PC-9 (cell line): ENCODE data around the gene VIPR1.

Experiments
- EZH2 ChIP-seq: fragments of 200-600 bp; sonication (generic); IDR thresholded peaks from 2 replicates; pipeline ENCODE4 v1.8.0; 2017; ENCODE audit warnings: antibody characterized with exemption, low read depth
- TF ChIP-seq, protein P1 (sequence below): fragments of 200-600 bp; sonication (generic); conservative IDR thresholded peaks from 2 replicates; pipeline ENCODE4 v1.6.1; 2017; ENCODE audit warnings: mixed run types, antibody characterized with exemption, mild to moderate bottlenecking, moderate library complexity

DNA sequence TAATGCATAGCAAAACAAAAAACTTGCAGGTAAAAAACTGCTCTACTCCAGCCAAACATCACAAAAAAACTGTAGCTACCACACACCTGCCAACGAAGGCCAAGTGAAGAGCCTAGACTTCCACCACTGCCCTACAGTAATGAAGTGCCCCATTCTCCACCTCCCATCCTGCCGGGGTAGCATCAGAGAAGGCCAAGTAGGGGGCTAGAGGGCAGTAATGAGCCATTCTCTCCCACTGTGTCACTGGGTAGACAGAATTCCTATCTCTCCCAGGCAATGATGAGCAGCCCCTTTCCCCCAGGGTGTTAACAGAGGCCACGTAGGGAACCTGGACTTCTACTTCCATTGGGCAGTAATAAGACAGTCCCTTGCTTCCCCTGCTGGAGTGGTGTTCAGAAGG is 69.8 kb downstream of the VIPR1 start:
- TF ChIP-seq, protein P1, sequence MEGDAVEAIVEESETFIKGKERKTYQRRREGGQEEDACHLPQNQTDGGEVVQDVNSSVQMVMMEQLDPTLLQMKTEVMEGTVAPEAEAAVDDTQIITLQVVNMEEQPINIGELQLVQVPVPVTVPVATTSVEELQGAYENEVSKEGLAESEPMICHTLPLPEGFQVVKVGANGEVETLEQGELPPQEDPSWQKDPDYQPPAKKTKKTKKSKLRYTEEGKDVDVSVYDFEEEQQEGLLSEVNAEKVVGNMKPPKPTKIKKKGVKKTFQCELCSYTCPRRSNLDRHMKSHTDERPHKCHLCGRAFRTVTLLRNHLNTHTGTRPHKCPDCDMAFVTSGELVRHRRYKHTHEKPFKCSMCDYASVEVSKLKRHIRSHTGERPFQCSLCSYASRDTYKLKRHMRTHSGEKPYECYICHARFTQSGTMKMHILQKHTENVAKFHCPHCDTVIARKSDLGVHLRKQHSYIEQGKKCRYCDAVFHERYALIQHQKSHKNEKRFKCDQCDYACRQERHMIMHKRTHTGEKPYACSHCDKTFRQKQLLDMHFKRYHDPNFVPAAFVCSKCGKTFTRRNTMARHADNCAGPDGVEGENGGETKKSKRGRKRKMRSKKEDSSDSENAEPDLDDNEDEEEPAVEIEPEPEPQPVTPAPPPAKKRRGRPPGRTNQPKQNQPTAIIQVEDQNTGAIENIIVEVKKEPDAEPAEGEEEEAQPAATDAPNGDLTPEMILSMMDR, result peak; percentile 50; the same call in 1 of the 2 replicates
- TF ChIP-seq EZH2, result no peak
